Uterus (tissue), 4 donors: Measurements from ENCODE around the gene IVNS1ABP. TPM values are rescaled to one million over a fixed set of nuclear protein-coding genes. Genes with fewer than 3 reads are reported as not detected.
"Not testable (repeated sequence)": the region's sequence is repeated elsewhere in the genome, so short reads cannot be mapped to it uniquely, and the experiment has no call there.

Experiments used
- DNase-seq, 2 donors: peaks; one replicate each; pipeline ENCODE4 v3.0.0-alpha.2; 2019 to 2020
- H3K27ac ChIP-seq, 2 donors: fragments of 200-600 bp; sonication (generic); 1 replicate in 1 of 2; 2 replicates in 1 of 2; pipeline ENCODE4 v1.5.1; 2016 to 2018
- H3K27me3 ChIP-seq, 2 donors: fragments of 200-600 bp; sonication (generic); one replicate each; pipeline ENCODE4 v1.5.1; 2018 to 2019; ENCODE audit warnings: control low read depth in 1 of 2
- H3K36me3 ChIP-seq, 2 donors: fragments of 200-600 bp; sonication (generic); one replicate each; pipeline ENCODE4 v1.5.1; 2019; ENCODE audit warnings: control low read depth in 1 of 2
- H3K4me1 ChIP-seq, 2 donors: fragments of 200-600 bp; sonication (generic); one replicate each; pipeline ENCODE4 v1.5.1; 2018 to 2019; ENCODE audit warnings: control low read depth in 1 of 2
- H3K4me3 ChIP-seq, 2 donors: fragments of 200-600 bp; sonication (generic); 1 replicate in 1 of 2; 2 replicates in 1 of 2; pipeline ENCODE4 v1.5.1; 2018 to 2019; ENCODE audit warnings: mild to moderate bottlenecking in 1 of 2
- H3K9me3 ChIP-seq, 2 donors: fragments of 200-600 bp; sonication (generic); one replicate each; pipeline ENCODE4 v1.5.1; 2019; ENCODE audit warnings: control low read depth in 1 of 2
- POLR2A ChIP-seq, 2 donors: fragments of 450-650 bp; IDR thresholded peaks; one replicate each; pipeline ENCODE4 v1.6.1; 2016; ENCODE audit warnings: antibody characterized with exemption in 2 of 2, mild to moderate bottlenecking in 1 of 2, moderate library complexity in 1 of 2
- intact Hi-C: fragments of 100-400 bp; cut with DNase I; formaldehyde crosslinking; loops from one replicate; pipeline ENCODE4 v1.15.1; 2023; ENCODE audit warnings: low total_unique reads
- total RNA-seq, 4 donors: library from RNA; depleted of rRNA in 3 of 4; stranded (reverse); fragments of >200 nt in 3 of 4; gene quantifications; one replicate each; pipeline versions ENCODE4 v1.1.0 to v1.2.4, GENCODE V29; 2014 to 2023
- TF ChIP-seq, protein P1 (sequence below), 4 experiments: fragments of 200-600 bp in 2 of 4; fragments of 450-650 bp in 2 of 4; sonication (generic) in 2 of 4; IDR thresholded peaks; one replicate each; pipeline ENCODE4 v1.5.1; 2016 to 2019; ENCODE audit warnings: antibody characterized with exemption in 4 of 4, mild to moderate bottlenecking in 2 of 4, moderate library complexity in 1 of 4
- donor health status: DM: yes; HTN: yes; CAD: no.

IVNS1ABP gene
- total RNA-seq, 4 donors from 2014 or later, result 28.8 to 113 (median 39.4) TPM

GRCh38 chr1:185260611-185261010 is 56.4 kb downstream of the IVNS1ABP start:
- Histone ChIP-seq H3K27ac (no peak overlapping the region), H3K4me1 (no peaks in the 10 kb centered on the region), H3K36me3 (no peaks in the 10 kb centered on the region), H3K27me3 (no peaks in the 10 kb centered on the region), H3K4me3 (no peak overlapping the region), H3K9me3 (no peaks in the 10 kb centered on the region)
- intact Hi-C loops, result no loop called here
- no peak for DNase-seq
- TF ChIP-seq POLR2A (IDR thresholded peaks at IDR 0.05), result no peak
- TF ChIP-seq, protein P1, sequence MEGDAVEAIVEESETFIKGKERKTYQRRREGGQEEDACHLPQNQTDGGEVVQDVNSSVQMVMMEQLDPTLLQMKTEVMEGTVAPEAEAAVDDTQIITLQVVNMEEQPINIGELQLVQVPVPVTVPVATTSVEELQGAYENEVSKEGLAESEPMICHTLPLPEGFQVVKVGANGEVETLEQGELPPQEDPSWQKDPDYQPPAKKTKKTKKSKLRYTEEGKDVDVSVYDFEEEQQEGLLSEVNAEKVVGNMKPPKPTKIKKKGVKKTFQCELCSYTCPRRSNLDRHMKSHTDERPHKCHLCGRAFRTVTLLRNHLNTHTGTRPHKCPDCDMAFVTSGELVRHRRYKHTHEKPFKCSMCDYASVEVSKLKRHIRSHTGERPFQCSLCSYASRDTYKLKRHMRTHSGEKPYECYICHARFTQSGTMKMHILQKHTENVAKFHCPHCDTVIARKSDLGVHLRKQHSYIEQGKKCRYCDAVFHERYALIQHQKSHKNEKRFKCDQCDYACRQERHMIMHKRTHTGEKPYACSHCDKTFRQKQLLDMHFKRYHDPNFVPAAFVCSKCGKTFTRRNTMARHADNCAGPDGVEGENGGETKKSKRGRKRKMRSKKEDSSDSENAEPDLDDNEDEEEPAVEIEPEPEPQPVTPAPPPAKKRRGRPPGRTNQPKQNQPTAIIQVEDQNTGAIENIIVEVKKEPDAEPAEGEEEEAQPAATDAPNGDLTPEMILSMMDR (IDR thresholded peaks at IDR 0.05), result no peak

GRCh38 chr1:185258676-185259075 is 58.4 kb downstream of the IVNS1ABP start:
- H3K27me3 ChIP-seq, result no peaks in the 10 kb centered on the region
- H3K4me3 ChIP-seq, result no peak overlapping the region
- intact Hi-C loops, result no loop called here
- no peak overlapping the region for H3K27ac ChIP-seq
- H3K9me3 ChIP-seq, result no peaks in the 10 kb centered on the region
- TF ChIP-seq, protein P1 (IDR thresholded peaks at IDR 0.05), result no peak
- no peak for TF ChIP-seq POLR2A (IDR thresholded peaks at IDR 0.05)
- H3K4me1 ChIP-seq, result no peaks in the 10 kb centered on the region
- no peak for DNase-seq
- no peaks in the 10 kb centered on the region for H3K36me3 ChIP-seq

GRCh38 chr1:185257950-185258208 is 59.2 kb downstream of the IVNS1ABP start:
- Histone ChIP-seq H3K4me3 (no peak overlapping the region), H3K36me3 (no peaks in the 10 kb centered on the region), H3K4me1 (no peaks in the 10 kb centered on the region), H3K9me3 (no peaks in the 10 kb centered on the region), H3K27me3 (no peaks in the 10 kb centered on the region), H3K27ac (no peak overlapping the region)
- TF ChIP-seq, protein P1 (IDR thresholded peaks at IDR 0.05), result no peak
- no peak for TF ChIP-seq POLR2A (IDR thresholded peaks at IDR 0.05)
- no peak for DNase-seq
- intact Hi-C loops, result no loop called here

GRCh38 chr1:185257116-185257949 is 59.7 kb downstream of the IVNS1ABP start:
- H3K4me3 ChIP-seq, intact Hi-C loops: not testable (repeated sequence)

GRCh38 chr1:185255595-185255994 is 61.4 kb downstream of the IVNS1ABP start:
- intact Hi-C loops, H3K4me3 ChIP-seq, H3K27me3 ChIP-seq, DNase-seq, H3K36me3 ChIP-seq, H3K27ac ChIP-seq, H3K9me3 ChIP-seq, H3K4me1 ChIP-seq: not testable (repeated sequence)

More at GRCh38 chr1:185257116-185257949, 59.7 kb downstream of the IVNS1ABP start:
- not testable (repeated sequence) for H3K27ac ChIP-seq, H3K9me3 ChIP-seq, DNase-seq, H3K27me3 ChIP-seq, H3K36me3 ChIP-seq, H3K4me1 ChIP-seq

DNA sequence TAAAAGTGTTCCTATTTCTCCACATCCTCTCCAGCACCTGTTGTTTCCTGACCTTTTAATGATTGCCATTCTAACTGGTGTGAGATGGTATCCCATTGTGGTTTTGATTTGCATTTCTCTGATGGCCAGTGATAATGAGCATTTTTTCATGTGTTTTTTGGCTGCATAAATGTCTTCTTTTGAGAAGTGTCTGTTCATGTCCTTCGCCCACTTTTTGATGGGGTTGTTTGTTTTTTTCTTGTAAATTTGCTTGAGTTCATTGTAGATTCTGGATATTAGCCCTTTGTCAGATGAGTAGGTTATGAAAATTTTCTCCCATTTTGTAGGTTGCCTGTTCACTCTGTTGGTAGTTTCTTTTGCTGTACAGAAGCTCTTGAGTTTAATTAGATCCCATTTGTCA is 64.6 kb downstream of the IVNS1ABP start:
- H3K4me1 ChIP-seq, H3K9me3 ChIP-seq, intact Hi-C loops, DNase-seq, H3K36me3 ChIP-seq, H3K27me3 ChIP-seq, H3K27ac ChIP-seq, H3K4me3 ChIP-seq: not testable (repeated sequence)

DNA sequence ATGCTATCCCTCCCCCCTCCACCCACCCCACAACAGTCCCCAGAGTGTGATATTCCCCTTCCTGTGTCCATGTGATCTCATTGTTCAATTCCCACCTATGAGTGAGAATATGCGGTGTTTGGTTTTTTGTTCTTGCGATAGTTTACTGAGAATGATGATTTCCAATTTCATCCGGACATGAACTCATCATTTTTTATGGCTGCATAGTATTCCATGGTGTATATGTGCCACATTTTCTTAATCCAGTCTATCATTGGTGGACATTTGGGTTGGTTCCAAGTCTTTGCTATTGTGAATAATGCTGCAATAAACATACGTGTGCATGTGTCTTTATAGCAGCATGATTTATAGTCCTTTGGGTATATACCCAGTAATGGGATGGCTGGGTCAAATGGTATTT is 65.1 kb downstream of the IVNS1ABP start:
- H3K4me3 ChIP-seq, intact Hi-C loops, H3K4me1 ChIP-seq, H3K36me3 ChIP-seq, H3K27ac ChIP-seq, H3K9me3 ChIP-seq, H3K27me3 ChIP-seq, DNase-seq: not testable (repeated sequence)
